GM12892 (cell line): Measurements from ENCODE around the gene LDLRAD3.

Experiments
- DNase-seq: peaks from one replicate; pipeline ENCODE4 v3.0.0; 2011; ENCODE audit not compliant: insufficient read length
- FAIRE-seq: peaks from 2 replicates; lab custom pipeline; 2011; peaks lifted over from hg19 to GRCh38; lab: Jason Lieb, UNC
- POLR2A ChIP-seq: IDR thresholded peaks from 2 replicates; pipeline ENCODE4 v1.6.1; 2011; ENCODE audit warnings: low read depth, low read length, control low read depth
- POLR2AphosphoS5 ChIP-seq: IDR thresholded peaks from 2 replicates; pipeline ENCODE4 v1.6.1; 2011; ENCODE audit warnings: low read depth, low read length, control low read depth
- TAF1 ChIP-seq: IDR thresholded peaks from 2 replicates; pipeline ENCODE4 v1.6.1; 2011; ENCODE audit warnings: low read depth, mild to moderate bottlenecking, control low read depth, low read length, borderline replicate concordance

Gene LDLRAD3

GRCh38 chr11:36280531-36280930, 336.7 kb downstream of the LDLRAD3 start:
- DNase-seq, result no peak
- TF ChIP-seq TAF1 (no peak), POLR2A (no peak), POLR2AphosphoS5 (no peak)
- FAIRE-seq, result no peak
